Keratinocyte (primary cell): Measurements from ENCODE around the gene ITGA6. TPM values are rescaled to one million over a fixed set of nuclear protein-coding genes. Genes with fewer than 3 reads are reported as not detected.

ENCODE experiments used
- DNase-seq: peaks from one replicate; pipeline ENCODE4 v3.0.0-alpha.2; 2011; ENCODE audit warnings: low read depth, missing footprints, low spot score
- FAIRE-seq: peaks from 2 replicates; lab custom pipeline; 2011; peaks lifted over from hg19 to GRCh38; lab: Jason Lieb, UNC
- H2AFZ ChIP-seq: 2 replicates; pipeline ENCODE4 v1.6.0; 2012; ENCODE audit warnings: low read length, control low read depth, inconsistent platforms; ENCODE audit not compliant: control insufficient read depth
- H3K27ac ChIP-seq: 2 replicates; pipeline ENCODE4 v1.5.1; 2011; ENCODE audit warnings: low read length; ENCODE audit not compliant: control insufficient read depth, insufficient read depth
- H3K27me3 ChIP-seq: 3 replicates; pipeline ENCODE4 v1.6.0; 2011; ENCODE audit warnings: low read length; ENCODE audit not compliant: control insufficient read depth, insufficient read depth; ENCODE audit errors: extremely low read depth
- H3K36me3 ChIP-seq, 2 experiments: 2 replicates in 1 of 2; 3 replicates in 1 of 2; pipeline ENCODE4 v1.5.1; 2011; ENCODE audit warnings: low read length in 2 of 2, mild to moderate bottlenecking in 1 of 2; ENCODE audit not compliant: control insufficient read depth in 2 of 2, insufficient read depth in 2 of 2; ENCODE audit errors: extremely low read depth in 1 of 2
- H3K4me1 ChIP-seq: 3 replicates; pipeline ENCODE4 v1.5.1; 2011; ENCODE audit warnings: low read length; ENCODE audit not compliant: control insufficient read depth, insufficient read depth; ENCODE audit errors: extremely low read depth
- H3K4me2 ChIP-seq: 3 replicates; pipeline ENCODE4 v1.6.0; 2011; ENCODE audit warnings: low read depth, low read length; ENCODE audit not compliant: control insufficient read depth, insufficient read depth; ENCODE audit errors: extremely low read depth
- H3K4me3 ChIP-seq, 3 experiments: fragments of 200-600 bp in 1 of 3; sonication (generic) in 1 of 3; 2 replicates in 2 of 3; 3 replicates in 1 of 3; pipeline ENCODE4 v1.5.1; 2011 to 2016; ENCODE audit warnings: low read length in 3 of 3, mild to moderate bottlenecking in 3 of 3, control low read depth in 2 of 3, inconsistent platforms in 1 of 3, low read depth in 1 of 3, mixed read lengths in 1 of 3, mixed run types in 1 of 3, moderate library complexity in 1 of 3; ENCODE audit not compliant: control insufficient read depth in 2 of 3, insufficient read depth in 2 of 3; ENCODE audit errors: extremely low read depth in 1 of 3
- H3K79me2 ChIP-seq: 2 replicates; pipeline ENCODE4 v1.6.0; 2012; ENCODE audit warnings: low read length; ENCODE audit not compliant: control insufficient read depth, insufficient read depth
- H3K9ac ChIP-seq: 3 replicates; pipeline ENCODE4 v1.6.0; 2011; ENCODE audit warnings: low read length; ENCODE audit not compliant: control insufficient read depth, insufficient read depth; ENCODE audit errors: extremely low read depth
- H3K9me1 ChIP-seq: 3 replicates; pipeline ENCODE4 v1.6.0; 2011; ENCODE audit warnings: low read length; ENCODE audit not compliant: control insufficient read depth, insufficient read depth; ENCODE audit errors: extremely low read depth
- H3K9me3 ChIP-seq: 2 replicates; pipeline ENCODE4 v1.5.1; 2012; ENCODE audit warnings: low read depth, low read length; ENCODE audit not compliant: control insufficient read depth
- H4K20me1 ChIP-seq: 3 replicates; pipeline ENCODE4 v1.6.0; 2011; ENCODE audit warnings: low read length; ENCODE audit not compliant: control insufficient read depth, insufficient read depth; ENCODE audit errors: extremely low read depth
- CTCF ChIP-seq, 3 experiments: IDR thresholded peaks in 1 of 3; conservative IDR thresholded peaks in 1 of 3; optimal IDR thresholded peaks in 1 of 3; 2 replicates in 2 of 3; 3 replicates in 1 of 3; pipeline versions ENCODE3 to v1.5.1; 2011; ENCODE audit warnings: low read length in 3 of 3, mild to moderate bottlenecking in 3 of 3, moderate library complexity in 2 of 3, control low read depth in 1 of 3, inconsistent platforms in 1 of 3; ENCODE audit not compliant: insufficient read depth in 2 of 3; ENCODE audit errors: extremely low read depth in 1 of 3
- EZH2 ChIP-seq: IDR thresholded peaks from one replicate; pipeline ENCODE4 v1.6.1; 2012; ENCODE audit warnings: inconsistent platforms, mild to moderate bottlenecking, low read length, moderate library complexity
- dilution Hi-C: fragments of 300-500 bp; cut with MboI; formaldehyde crosslinking; loops from one replicate; pipeline ENCODE4 v1.7.0; 2020; ENCODE audit warnings: low sequenced_read_pairs; ENCODE audit not compliant: extremely low pct_ligation_motif_present
- polyA plus RNA-seq, 5 experiments: library from polyadenylated mRNA; depleted of rRNA in 3 of 5; stranded (reverse) in 3 of 5; stranded (forward) in 1 of 5; unstranded in 1 of 5; fragments of >200 nt; gene quantifications; 1 replicate in 1 of 5; 2 replicates in 3 of 5; 3 replicates in 1 of 5; pipeline versions ENCODE4 v1.2.1 to v1.2.3, GENCODE V29; 2011 to 2012; ENCODE audit warnings: missing spikeins in 2 of 5, low read depth in 1 of 5, low replicate concordance in 1 of 5

The ITGA6 gene
- polyA plus RNA-seq, 1 donor (not counting 4 experiments of a cell fraction or from before 2014, with no cell fraction given), result 441 TPM

DNA sequence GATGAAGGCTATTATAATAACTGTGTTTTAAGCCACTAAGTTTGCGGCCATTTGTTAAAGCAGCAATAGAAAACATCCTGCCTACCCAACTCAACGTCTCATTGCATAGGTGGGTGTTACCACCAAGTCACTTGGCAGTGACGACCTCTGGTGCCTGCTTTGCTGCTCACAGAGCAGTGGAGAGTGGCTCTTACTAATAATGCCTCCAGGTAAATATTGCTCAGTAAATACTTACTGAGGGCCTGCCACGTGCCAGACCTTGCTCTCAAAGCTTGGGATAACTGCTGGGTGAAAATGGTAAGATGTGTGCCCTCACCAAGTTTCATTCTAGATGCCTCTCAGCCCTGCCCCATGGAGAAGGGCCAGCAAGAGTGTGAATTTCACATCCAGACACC lies 27.7 kb downstream of the ITGA6 start:
- dilution Hi-C loops, result no loop called here
- Histone ChIP-seq H3K79me2 (peaks cover 96% of the 10 kb centered on the region), H3K27me3 (no peaks in the 10 kb centered on the region), H3K9ac (peak overlapping the region; percentile 2), H4K20me1 (peaks cover 10% of the 10 kb centered on the region), H3K27ac (peak overlapping the region; percentile 70), H3K4me1 (peaks cover 90% of the 10 kb centered on the region), H3K9me3 (no peaks in the 10 kb centered on the region), H3K4me2 (peak overlapping the region; percentile 15), H2AFZ (no peak overlapping the region), H3K4me3 (no peak overlapping the region), H3K36me3 (peaks cover 15 to 48% of the 10 kb centered on the region in 2 experiments), H3K9me1 (peaks cover 20% of the 10 kb centered on the region)
- peak; percentile 83 for FAIRE-seq
- TF ChIP-seq EZH2, result no peak
- peak in 2 of 3 experiments; percentile 18 to 43 for TF ChIP-seq CTCF (optimal IDR thresholded peaks at IDR 0.05 in 1 of 3, IDR thresholded peaks at IDR 0.05 in 1 of 3, conservative IDR thresholded peaks at IDR 0.05 in 1 of 3; ENCODE audit: extremely low read depth in 1 of 3, insufficient read depth in 2 of 3, low read length in 3 of 3)
- DNase-seq, result no peak

DNA sequence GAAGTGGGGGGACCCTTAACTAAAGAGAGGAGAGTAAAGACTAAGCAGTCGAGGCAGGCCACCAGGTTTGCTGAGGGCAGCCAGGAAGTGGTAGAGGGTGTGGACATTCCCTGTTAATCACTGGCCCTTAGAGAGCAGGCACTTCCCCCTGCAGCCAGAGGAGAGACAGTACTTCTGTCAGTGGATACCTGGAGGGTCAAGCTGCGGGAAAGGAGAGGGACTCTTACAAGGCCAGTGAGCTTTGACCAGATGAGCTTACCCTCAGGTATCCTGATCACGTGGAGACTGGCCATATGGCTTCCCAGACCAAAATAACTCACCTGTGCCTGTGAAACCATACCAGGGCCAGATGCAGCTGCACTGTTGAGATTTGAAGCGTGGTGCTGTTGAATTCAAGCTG lies 28.6 kb downstream of the ITGA6 start:
- H3K27ac ChIP-seq, result peak overlapping the region; percentile 70
- H3K9ac ChIP-seq, result peak overlapping the region; percentile 43
- DNase-seq, result no peak
- dilution Hi-C loops, result no loop called here
- H4K20me1 ChIP-seq, result peaks cover 10% of the 10 kb centered on the region
- H3K36me3 ChIP-seq, result peaks cover 15 to 48% of the 10 kb centered on the region in 2 experiments
- no peak for TF ChIP-seq EZH2
- peak in 2 of 3 experiments; percentile 5 to 18 for TF ChIP-seq CTCF (optimal IDR thresholded peaks at IDR 0.05 in 1 of 3, IDR thresholded peaks at IDR 0.05 in 1 of 3, conservative IDR thresholded peaks at IDR 0.05 in 1 of 3; ENCODE audit: extremely low read depth in 1 of 3, insufficient read depth in 2 of 3, low read length in 3 of 3)
- H3K4me2 ChIP-seq, result peak overlapping the region; percentile 7
- H3K79me2 ChIP-seq, result peaks cover 98% of the 10 kb centered on the region
- peaks cover 20% of the 10 kb centered on the region for H3K9me1 ChIP-seq
- no peak overlapping the region for H2AFZ ChIP-seq
- no peak for FAIRE-seq
- H3K4me1 ChIP-seq, result peaks cover 94% of the 10 kb centered on the region
- no peaks in the 10 kb centered on the region for H3K9me3 ChIP-seq
- H3K27me3 ChIP-seq, result no peaks in the 10 kb centered on the region
- H3K4me3 ChIP-seq, result no peak overlapping the region
